A673 (cell line): ENCODE data around the gene SSNA1.

Source experiments
- EZH2 ChIP-seq: fragments of 200-600 bp; sonication (generic); IDR thresholded peaks from 2 replicates; pipeline ENCODE4 v1.6.1; 2017; ENCODE audit warnings: borderline replicate concordance, low read depth, mild to moderate bottlenecking, mixed read lengths, antibody characterized with exemption, low read length; ENCODE audit not compliant: poor library complexity, severe bottlenecking
- TF ChIP-seq, protein P1 (sequence below): fragments of 300-800, 200-600 bp; sonication (generic); conservative IDR thresholded peaks from 2 replicates; pipeline ENCODE4 v1.5.1; 2017; ENCODE audit warnings: low read depth, mild to moderate bottlenecking, antibody characterized with exemption, low read length, moderate library complexity, mixed read lengths

DNA sequence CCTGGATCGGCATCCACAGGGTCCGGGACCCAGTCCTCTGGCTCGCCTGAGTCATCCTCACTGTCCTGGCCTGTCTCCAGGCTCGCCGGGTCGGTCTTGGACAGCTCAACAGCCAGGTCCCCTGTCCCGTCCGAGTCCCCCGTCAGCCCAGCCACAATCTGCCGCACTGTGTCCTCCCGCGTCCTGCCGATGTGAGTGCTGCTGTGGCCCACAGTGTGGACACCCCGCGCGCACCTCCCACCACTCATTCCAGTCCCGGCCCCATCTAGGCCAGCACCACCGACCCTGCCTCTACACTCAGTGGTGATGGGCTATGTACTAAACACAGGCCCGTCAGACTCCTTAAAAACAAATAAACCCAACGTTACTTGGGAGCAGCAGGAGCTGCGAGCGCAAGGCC lies 6.8 kb upstream of the SSNA1 start:
- TF ChIP-seq, protein P1, sequence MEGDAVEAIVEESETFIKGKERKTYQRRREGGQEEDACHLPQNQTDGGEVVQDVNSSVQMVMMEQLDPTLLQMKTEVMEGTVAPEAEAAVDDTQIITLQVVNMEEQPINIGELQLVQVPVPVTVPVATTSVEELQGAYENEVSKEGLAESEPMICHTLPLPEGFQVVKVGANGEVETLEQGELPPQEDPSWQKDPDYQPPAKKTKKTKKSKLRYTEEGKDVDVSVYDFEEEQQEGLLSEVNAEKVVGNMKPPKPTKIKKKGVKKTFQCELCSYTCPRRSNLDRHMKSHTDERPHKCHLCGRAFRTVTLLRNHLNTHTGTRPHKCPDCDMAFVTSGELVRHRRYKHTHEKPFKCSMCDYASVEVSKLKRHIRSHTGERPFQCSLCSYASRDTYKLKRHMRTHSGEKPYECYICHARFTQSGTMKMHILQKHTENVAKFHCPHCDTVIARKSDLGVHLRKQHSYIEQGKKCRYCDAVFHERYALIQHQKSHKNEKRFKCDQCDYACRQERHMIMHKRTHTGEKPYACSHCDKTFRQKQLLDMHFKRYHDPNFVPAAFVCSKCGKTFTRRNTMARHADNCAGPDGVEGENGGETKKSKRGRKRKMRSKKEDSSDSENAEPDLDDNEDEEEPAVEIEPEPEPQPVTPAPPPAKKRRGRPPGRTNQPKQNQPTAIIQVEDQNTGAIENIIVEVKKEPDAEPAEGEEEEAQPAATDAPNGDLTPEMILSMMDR: no peak
- TF ChIP-seq EZH2: no peak
